Mesothelial cell of epicardium (in vitro differentiated cells): ENCODE data around the gene IBA57. TPM values are rescaled to one million over a fixed set of nuclear protein-coding genes. Genes with fewer than 3 reads are reported as not detected.
A peak's percentile ranks its signal among the peaks of the same experiment; 100 is the strongest.

Source experiments
- DNase-seq, 2 experiments: peaks; one replicate each; pipeline ENCODE4 v3.0.0; 2021; ENCODE audit warnings: low spot score in 2 of 2; ENCODE audit not compliant: unreplicated experiment in 2 of 2
- H3K27ac Mint-ChIP-seq: 2 replicates; pipeline ENCODE4 v1.8.0; 2021; ENCODE audit warnings: mixed read lengths
- H3K27me3 Mint-ChIP-seq: 2 replicates; pipeline ENCODE4 v1.8.0; 2021; ENCODE audit warnings: low read depth, mixed read lengths
- H3K36me3 Mint-ChIP-seq: 2 replicates; pipeline ENCODE4 v1.8.0; 2021; ENCODE audit warnings: mixed read lengths
- H3K4me1 Mint-ChIP-seq: 2 replicates; pipeline ENCODE4 v1.8.0; 2021; ENCODE audit warnings: mixed read lengths
- H3K4me3 Mint-ChIP-seq: 2 replicates; pipeline ENCODE4 v1.8.0; 2021; ENCODE audit warnings: mild to moderate bottlenecking, moderate library complexity, mixed read lengths
- H3K9me3 Mint-ChIP-seq: 2 replicates; pipeline ENCODE4 v1.8.0; 2021; ENCODE audit warnings: mixed read lengths
- total RNA-seq: library from RNA; stranded (reverse); gene quantifications from 3 replicates; pipeline ENCODE4 v1.2.1, GENCODE V29; 2021
- TF ChIP-seq, protein P1 (sequence below): fragments of 200-600 bp; sonication (generic); IDR thresholded peaks from one replicate; pipeline ENCODE4 v1.5.0; 2021; ENCODE audit warnings: antibody characterized with exemption; ENCODE audit not compliant: unreplicated experiment

The IBA57 gene
- total RNA-seq, 1 donor from 2014 or later: 11.8 TPM

DNA sequence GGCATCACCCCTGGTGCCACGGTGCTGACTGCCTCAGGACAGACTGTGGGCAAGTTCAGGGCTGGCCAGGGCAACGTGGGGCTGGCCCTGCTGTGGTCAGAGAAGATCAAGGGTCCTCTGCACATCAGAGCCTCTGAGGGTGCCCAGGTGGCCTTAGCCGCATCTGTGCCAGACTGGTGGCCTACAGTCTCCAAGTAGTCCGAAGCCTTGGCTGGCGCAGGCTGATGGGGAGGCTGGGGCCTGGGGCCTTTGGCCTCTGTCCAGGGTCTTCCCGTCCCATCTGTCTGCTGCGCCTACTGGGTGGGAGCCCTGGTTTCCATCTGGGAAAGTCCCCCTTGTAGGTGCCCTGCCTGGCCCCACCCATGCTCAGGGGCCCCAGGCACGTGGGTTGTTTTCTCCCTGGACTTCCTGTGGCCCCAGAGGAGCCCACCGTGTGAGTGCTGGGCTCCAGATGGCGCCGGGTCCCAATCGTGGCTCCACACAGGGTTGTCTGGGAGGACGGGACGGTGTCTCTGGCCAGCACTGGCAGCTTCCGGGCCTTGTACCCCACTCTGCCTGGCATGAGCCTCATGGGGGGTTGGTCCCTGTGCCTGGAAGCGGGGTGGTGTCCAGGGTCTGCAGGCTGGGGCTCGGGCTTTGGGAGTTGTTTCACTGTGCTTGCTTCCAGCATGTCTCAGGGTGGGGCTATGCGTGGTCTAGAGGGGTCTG is 9.9 kb downstream of the IBA57 start:
- TF ChIP-seq, protein P1, sequence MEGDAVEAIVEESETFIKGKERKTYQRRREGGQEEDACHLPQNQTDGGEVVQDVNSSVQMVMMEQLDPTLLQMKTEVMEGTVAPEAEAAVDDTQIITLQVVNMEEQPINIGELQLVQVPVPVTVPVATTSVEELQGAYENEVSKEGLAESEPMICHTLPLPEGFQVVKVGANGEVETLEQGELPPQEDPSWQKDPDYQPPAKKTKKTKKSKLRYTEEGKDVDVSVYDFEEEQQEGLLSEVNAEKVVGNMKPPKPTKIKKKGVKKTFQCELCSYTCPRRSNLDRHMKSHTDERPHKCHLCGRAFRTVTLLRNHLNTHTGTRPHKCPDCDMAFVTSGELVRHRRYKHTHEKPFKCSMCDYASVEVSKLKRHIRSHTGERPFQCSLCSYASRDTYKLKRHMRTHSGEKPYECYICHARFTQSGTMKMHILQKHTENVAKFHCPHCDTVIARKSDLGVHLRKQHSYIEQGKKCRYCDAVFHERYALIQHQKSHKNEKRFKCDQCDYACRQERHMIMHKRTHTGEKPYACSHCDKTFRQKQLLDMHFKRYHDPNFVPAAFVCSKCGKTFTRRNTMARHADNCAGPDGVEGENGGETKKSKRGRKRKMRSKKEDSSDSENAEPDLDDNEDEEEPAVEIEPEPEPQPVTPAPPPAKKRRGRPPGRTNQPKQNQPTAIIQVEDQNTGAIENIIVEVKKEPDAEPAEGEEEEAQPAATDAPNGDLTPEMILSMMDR: no peak
- no peak for DNase-seq
- H3K36me3 Mint-ChIP-seq: no peaks in the 10 kb centered on the region

DNA sequence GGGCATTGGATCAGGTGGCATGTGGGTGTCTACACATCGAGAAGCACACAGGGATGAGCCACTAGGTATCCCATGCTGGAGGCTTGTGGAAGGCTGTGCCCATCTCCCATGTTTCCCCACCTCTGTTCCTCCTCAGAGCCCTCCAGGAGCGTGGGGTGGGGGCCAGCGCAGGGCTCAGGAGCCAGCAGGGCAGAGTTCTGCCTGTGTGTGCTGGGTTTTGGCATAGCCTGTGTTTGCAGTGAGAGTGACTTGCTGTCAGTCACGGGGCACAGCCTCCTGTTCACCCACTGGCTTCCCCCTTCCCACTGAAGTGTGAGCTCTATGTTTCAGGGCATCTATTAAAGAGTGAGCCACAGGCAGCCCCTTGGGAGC is 10.4 kb downstream of the IBA57 start:
- no peaks in the 10 kb centered on the region for H3K27me3 Mint-ChIP-seq

More for the DNA sequence above, 9.9 kb downstream of the IBA57 start:
- Mint-ChIP-seq H3K9me3 (no peaks in the 10 kb centered on the region), H3K27me3 (no peaks in the 10 kb centered on the region), H3K4me3 (no peak overlapping the region), H3K4me1 (no peaks in the 10 kb centered on the region), H3K27ac (no peak overlapping the region)

DNA sequence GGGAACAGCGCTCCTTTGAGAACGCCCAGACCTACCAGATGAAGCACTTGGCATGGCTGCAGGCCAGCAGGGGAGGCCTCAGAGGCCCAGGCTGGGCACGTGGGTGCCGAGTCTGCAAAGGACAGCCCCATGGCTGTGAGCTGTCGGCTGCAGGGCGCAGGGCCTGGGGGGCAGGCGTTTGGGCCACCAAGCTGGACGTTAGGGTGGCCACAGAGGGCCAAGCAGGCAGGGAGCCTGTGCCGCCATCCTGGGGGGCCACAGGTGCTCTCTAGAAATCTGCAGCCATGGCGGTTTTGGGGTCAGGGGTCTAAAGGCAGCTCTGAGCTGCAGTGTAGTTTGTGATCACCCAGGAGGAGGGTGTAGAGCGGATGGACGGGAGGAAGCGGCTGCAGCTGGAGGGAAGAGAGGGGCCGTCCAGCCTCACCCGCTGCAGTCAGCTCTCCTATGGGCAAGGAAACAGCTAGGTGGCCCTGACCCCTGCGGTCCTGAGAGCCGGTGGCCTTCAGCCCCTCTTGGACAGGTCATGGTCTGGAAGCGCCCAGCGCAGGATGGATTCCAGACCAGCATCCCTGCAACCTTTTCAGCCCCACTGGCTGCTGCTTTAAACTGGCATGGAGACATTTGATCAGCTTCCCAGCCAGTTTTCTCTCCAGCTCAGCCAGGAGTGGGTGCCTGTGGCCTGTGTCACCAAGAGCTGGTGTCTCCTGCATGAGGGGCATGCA is 11.0 kb downstream of the IBA57 start:
- no peaks in the 10 kb centered on the region for H3K36me3 Mint-ChIP-seq
- no peak overlapping the region for H3K27ac Mint-ChIP-seq
- no peak overlapping the region for H3K4me3 Mint-ChIP-seq
- H3K9me3 Mint-ChIP-seq: no peaks in the 10 kb centered on the region
- H3K27me3 Mint-ChIP-seq: no peaks in the 10 kb centered on the region
- TF ChIP-seq, protein P1: no peak
- no peak for DNase-seq
- H3K4me1 Mint-ChIP-seq: no peaks in the 10 kb centered on the region

More for the DNA sequence above, 10.4 kb downstream of the IBA57 start:
- no peak overlapping the region for H3K27ac Mint-ChIP-seq
- H3K4me3 Mint-ChIP-seq: no peak overlapping the region
- no peak for DNase-seq
- H3K36me3 Mint-ChIP-seq: no peaks in the 10 kb centered on the region
- TF ChIP-seq, protein P1: no peak
- H3K9me3 Mint-ChIP-seq: no peaks in the 10 kb centered on the region
- H3K4me1 Mint-ChIP-seq: no peaks in the 10 kb centered on the region

DNA sequence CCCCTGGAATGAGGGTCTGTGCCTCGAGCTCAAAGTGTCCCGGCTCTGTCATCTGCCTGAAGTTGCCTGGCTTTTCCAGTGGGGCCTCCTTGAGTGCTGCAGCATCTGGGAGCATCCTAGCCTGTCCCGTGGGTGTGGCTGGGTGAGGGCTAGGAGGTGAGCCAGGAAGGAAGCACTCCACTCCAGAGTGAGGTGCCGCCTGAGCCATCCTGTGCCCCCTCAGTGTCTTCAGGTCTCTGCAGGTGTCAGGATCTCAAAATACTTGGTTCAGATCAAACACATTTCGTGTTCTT is 11.5 kb downstream of the IBA57 start:
- no peaks in the 10 kb centered on the region for H3K36me3 Mint-ChIP-seq
- no peaks in the 10 kb centered on the region for H3K27me3 Mint-ChIP-seq
- no peak for DNase-seq
- H3K4me3 Mint-ChIP-seq: no peak overlapping the region
- no peaks in the 10 kb centered on the region for H3K4me1 Mint-ChIP-seq
- no peaks in the 10 kb centered on the region for H3K9me3 Mint-ChIP-seq
- TF ChIP-seq, protein P1: no peak
- no peak overlapping the region for H3K27ac Mint-ChIP-seq

DNA sequence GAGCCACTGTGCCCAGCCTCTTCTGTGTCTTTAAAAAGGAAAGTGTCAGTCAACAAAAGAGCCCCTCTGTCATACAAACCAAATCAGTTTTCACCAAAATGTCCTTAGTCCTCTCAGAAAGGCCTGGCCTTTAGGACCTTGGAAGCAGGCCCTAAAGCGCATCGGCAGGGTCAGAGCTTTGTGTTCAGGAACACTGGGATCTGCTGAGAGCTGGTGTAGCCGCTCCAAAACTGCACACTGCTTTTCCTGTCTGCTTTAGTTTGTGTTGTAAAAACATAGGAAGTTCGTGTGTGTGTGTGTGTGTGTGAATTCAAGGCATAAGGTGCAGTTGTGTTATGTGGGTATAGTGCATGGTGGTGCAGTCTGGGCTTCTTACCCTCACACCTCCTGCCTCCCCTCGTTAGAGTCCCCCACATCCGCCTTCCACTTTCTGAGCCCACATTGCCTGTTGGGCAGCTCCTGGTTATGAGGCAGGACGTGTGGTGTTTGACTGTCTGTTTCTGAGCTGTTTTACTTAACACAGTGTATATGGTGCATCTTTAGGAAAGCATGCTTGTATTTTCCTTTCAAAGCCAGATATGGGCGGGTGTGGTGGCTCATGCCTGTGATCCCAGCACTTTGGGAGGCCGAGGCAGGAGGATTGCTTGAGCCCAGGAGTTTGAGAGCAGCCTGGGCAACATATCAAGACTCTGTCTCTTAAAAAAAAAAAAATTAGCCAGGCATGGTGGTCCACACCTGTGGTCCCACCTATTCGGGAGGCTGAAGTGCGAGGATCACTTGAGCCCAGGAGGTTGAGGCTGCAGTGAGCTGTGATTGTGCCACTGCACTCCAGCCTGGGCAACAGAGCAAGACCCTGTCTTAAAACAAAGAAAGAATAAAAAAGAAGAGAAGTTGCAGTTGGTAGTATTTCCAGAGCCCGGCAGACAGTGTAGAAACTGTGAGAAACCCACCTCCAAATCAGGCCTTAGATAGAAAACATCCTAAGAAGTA is 12.4 kb downstream of the IBA57 start:
- H3K36me3 Mint-ChIP-seq: no peaks in the 10 kb centered on the region
- no peaks in the 10 kb centered on the region for H3K27me3 Mint-ChIP-seq
- no peak overlapping the region for H3K4me3 Mint-ChIP-seq
- DNase-seq: no peak
- H3K27ac Mint-ChIP-seq: peak overlapping the region; percentile 8
- TF ChIP-seq, protein P1: no peak
- H3K9me3 Mint-ChIP-seq: no peaks in the 10 kb centered on the region
- H3K4me1 Mint-ChIP-seq: no peaks in the 10 kb centered on the region
